ENCODE data around the gene DAND5. TPM values are rescaled to one million over a fixed set of nuclear protein-coding genes. Genes with fewer than 3 reads are reported as not detected.

Gene DAND5
- polyA plus RNA-seq, 1 of the 3 experiments (the other 2 are of a cell fraction) = 1.0 TPM

- no peak overlapping the region for H2AFZ ChIP-seq (ENCODE audit: low read depth)
- H3K4me2 ChIP-seq = no peak overlapping the region
- no peaks in the 10 kb centered on the region for H3K9me3 ChIP-seq
- WGBS (ENCODE audit: low lambda C conversion rate) = 92% methylated on average over 11 of the region's 12 CpGs
- no peak overlapping the region; a peak in 1 of 4 replicates for H3K27ac ChIP-seq (ENCODE audit: low read depth in 2 of 2, low read length in 1 of 2)
- peaks cover 7% of the 10 kb centered on the region; the same call in 1 of the 2 replicates for H3K79me2 ChIP-seq (ENCODE audit: insufficient read depth)
- H3K36me3 ChIP-seq (replicated peaks in 1 of 2; ENCODE audit: control insufficient read depth in 1 of 2, insufficient read depth in 2 of 2, low read length in 1 of 2) = no peaks in the 10 kb centered on the region
- CTCF ChIA-PET = interaction anchor here (0.6 to 2.9 kb wide), 6 partner anchors 12 to 89 kb away, joined by 3 to 14 read pairs (median 4); no protein-coding TSS in a partner anchor
- H4K20me1 ChIP-seq (ENCODE audit: insufficient read depth) = no peaks in the 10 kb centered on the region
- H3K9ac ChIP-seq = no peak overlapping the region
- H3K4me3 ChIP-seq (ENCODE audit: low read depth in 2 of 2, low read length in 1 of 2) = no peak overlapping the region
- no peak for DNase-seq
- POLR2A ChIA-PET = no interaction called here
- H3F3A ChIP-seq (replicated peaks; ENCODE audit: insufficient read depth) = peaks cover 6% of the 10 kb centered on the region
- peaks cover 15 to 43% of the 10 kb centered on the region in 2 experiments; a peak in 3 of 4 replicates for H3K4me1 ChIP-seq (ENCODE audit: control insufficient read depth in 1 of 2, insufficient read depth in 2 of 2, low read depth in 1 of 2, low read length in 1 of 2)
- TF ChIP-seq MEF2A (IDR thresholded peaks at IDR 0.05; ENCODE audit: borderline replicate concordance, low read depth) = no peak
- no peaks in the 10 kb centered on the region for H3K27me3 ChIP-seq (ENCODE audit: insufficient read depth)
- H3K9me2 ChIP-seq = no peaks in the 10 kb centered on the region
These were observed 46.2 kb downstream of the DAND5 start for GRCh38 chr19:13015361-13016223.

DNA sequence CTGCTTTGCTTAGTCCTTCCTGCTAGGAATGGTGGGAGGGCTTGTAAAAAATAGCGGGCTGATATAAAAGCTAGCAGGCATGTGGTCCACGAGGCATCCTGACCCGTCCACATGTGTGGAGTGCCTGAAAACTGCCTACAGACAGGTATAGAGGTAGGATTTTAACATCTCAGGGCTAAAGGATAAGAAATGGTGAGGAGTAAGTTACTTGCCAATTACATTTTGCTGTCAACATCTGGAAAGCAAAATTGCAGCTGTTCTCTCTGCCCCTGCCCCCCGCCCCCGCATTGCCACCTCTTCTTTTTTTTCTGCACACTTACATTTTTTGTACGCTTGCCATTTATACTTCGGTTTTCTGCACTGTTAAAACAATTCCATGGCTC, 46.9 kb downstream of the DAND5 start:
- no peak overlapping the region for H3K9ac ChIP-seq
- no peaks in the 10 kb centered on the region for H3K9me2 ChIP-seq
- no peak for DNase-seq
- H3F3A ChIP-seq (replicated peaks; ENCODE audit: insufficient read depth) = peaks cover 6% of the 10 kb centered on the region
- H3K27ac ChIP-seq (ENCODE audit: low read depth in 2 of 2, low read length in 1 of 2) = no peak overlapping the region
- WGBS (ENCODE audit: low lambda C conversion rate) = 95% methylated on average over 7 of the region's 7 CpGs
- peaks cover 7% of the 10 kb centered on the region; the same call in 1 of the 2 replicates for H3K79me2 ChIP-seq (ENCODE audit: insufficient read depth)
- POLR2A ChIA-PET = no interaction called here
- H3K36me3 ChIP-seq (replicated peaks in 1 of 2; ENCODE audit: control insufficient read depth in 1 of 2, insufficient read depth in 2 of 2, low read length in 1 of 2) = no peaks in the 10 kb centered on the region
- H3K27me3 ChIP-seq (ENCODE audit: insufficient read depth) = no peaks in the 10 kb centered on the region
- H2AFZ ChIP-seq (ENCODE audit: low read depth) = no peak overlapping the region
- no peak overlapping the region for H3K4me3 ChIP-seq (ENCODE audit: low read depth in 2 of 2, low read length in 1 of 2)
- H3K4me1 ChIP-seq (ENCODE audit: control insufficient read depth in 1 of 2, insufficient read depth in 2 of 2, low read depth in 1 of 2, low read length in 1 of 2) = peaks cover 15 to 43% of the 10 kb centered on the region in 2 experiments; a peak in 3 of 4 replicates
- H3K9me3 ChIP-seq = no peaks in the 10 kb centered on the region
- no peak overlapping the region for H3K4me2 ChIP-seq
- CTCF ChIA-PET = interaction anchor here (1.0 to 2.9 kb wide), 4 partner anchors 18 to 51 kb away, joined by 3 to 12 read pairs (median 6); no protein-coding TSS in a partner anchor
- TF ChIP-seq ELF1 (IDR thresholded peaks at IDR 0.05) = no peak
- H4K20me1 ChIP-seq (ENCODE audit: insufficient read depth) = no peaks in the 10 kb centered on the region

GRCh38 chr19:13016628-13017305, 47.4 kb downstream of the DAND5 start:
- H3K4me3 ChIP-seq (ENCODE audit: low read depth in 2 of 2, low read length in 1 of 2) = no peak overlapping the region
- WGBS (ENCODE audit: low lambda C conversion rate) = 92% methylated on average over 22 of the region's 22 CpGs
- H3K4me1 ChIP-seq (ENCODE audit: control insufficient read depth in 1 of 2, insufficient read depth in 2 of 2, low read depth in 1 of 2, low read length in 1 of 2) = peaks cover 17 to 43% of the 10 kb centered on the region in 2 experiments
- POLR2A ChIA-PET = no interaction called here
- H2AFZ ChIP-seq (ENCODE audit: low read depth) = no peak overlapping the region
- peaks cover 7% of the 10 kb centered on the region; the same call in 1 of the 2 replicates for H3K79me2 ChIP-seq (ENCODE audit: insufficient read depth)
- no peak overlapping the region; a peak in 1 of 4 replicates for H3K27ac ChIP-seq (ENCODE audit: low read depth in 2 of 2, low read length in 1 of 2)
- no peak overlapping the region for H3K4me2 ChIP-seq
- CTCF ChIA-PET = interaction anchor here (0.6 to 2.9 kb wide), 8 partner anchors 11 to 52 kb away, joined by 3 to 12 read pairs (median 4); no protein-coding TSS in a partner anchor
- H3K36me3 ChIP-seq (replicated peaks in 1 of 2; ENCODE audit: control insufficient read depth in 1 of 2, insufficient read depth in 2 of 2, low read length in 1 of 2) = no peaks in the 10 kb centered on the region
- no peak for TF ChIP-seq NRF1 (IDR thresholded peaks at IDR 0.05; ENCODE audit: low read depth, low read length)
- no peak for TF ChIP-seq REST (IDR thresholded peaks at IDR 0.05; ENCODE audit: low read depth, low read length)
- no peak for TF ChIP-seq RFX5 (IDR thresholded peaks at IDR 0.05; ENCODE audit: low read length)
- no peak for TF ChIP-seq EZH2phosphoT487 (IDR thresholded peaks at IDR 0.05; ENCODE audit: borderline replicate concordance, low read depth)
- TF ChIP-seq, protein P1, sequence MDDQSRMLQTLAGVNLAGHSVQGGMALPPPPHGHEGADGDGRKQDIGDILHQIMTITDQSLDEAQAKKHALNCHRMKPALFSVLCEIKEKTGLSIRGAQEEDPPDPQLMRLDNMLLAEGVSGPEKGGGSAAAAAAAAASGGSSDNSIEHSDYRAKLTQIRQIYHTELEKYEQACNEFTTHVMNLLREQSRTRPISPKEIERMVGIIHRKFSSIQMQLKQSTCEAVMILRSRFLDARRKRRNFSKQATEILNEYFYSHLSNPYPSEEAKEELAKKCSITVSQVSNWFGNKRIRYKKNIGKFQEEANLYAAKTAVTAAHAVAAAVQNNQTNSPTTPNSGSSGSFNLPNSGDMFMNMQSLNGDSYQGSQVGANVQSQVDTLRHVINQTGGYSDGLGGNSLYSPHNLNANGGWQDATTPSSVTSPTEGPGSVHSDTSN (IDR thresholded peaks at IDR 0.05) = no peak
- H3K27me3 ChIP-seq (ENCODE audit: insufficient read depth) = no peaks in the 10 kb centered on the region
- H3K9me3 ChIP-seq = no peaks in the 10 kb centered on the region
- no peaks in the 10 kb centered on the region for H3K9me2 ChIP-seq
- no peaks in the 10 kb centered on the region for H4K20me1 ChIP-seq (ENCODE audit: insufficient read depth)
- no peak overlapping the region for H3K9ac ChIP-seq
- H3F3A ChIP-seq (replicated peaks; ENCODE audit: insufficient read depth) = peaks cover 6% of the 10 kb centered on the region
- no peak for DNase-seq

Measured in SK-N-SH (cell line).